CD4-positive, alpha-beta T cell treated with Interleukin-4 for 1 hour (primary cell): ENCODE results near the gene OR5A1.

Source experiments
- DNase-seq, 2 donors: peaks; one replicate each; pipeline ENCODE4 v3.0.0-alpha.2; 2020 to 2022

Gene OR5A1

GRCh38 chr11:59480359-59480758 is 44.1 kb downstream of the OR5A1 start:
- no peak for DNase-seq
